Measurements from ENCODE around the gene NSG2.

- TF ChIP-seq POLR2A (IDR thresholded peaks at IDR 0.05; ENCODE audit: low read depth): no peak
- TF ChIP-seq CTCF (IDR thresholded peaks at IDR 0.05): no peak
These were observed 28.9 kb downstream of the NSG2 start for GRCh38 chr5:174074369-174074768.

Data from esophagus muscularis mucosa (tissue), 3 donors.